ENCODE results near the gene KRT9. TPM values are rescaled to one million over a fixed set of nuclear protein-coding genes. Genes with fewer than 3 reads are reported as not detected.

KRT9 gene
- total RNA-seq, 4 donors from 2014 or later: not detected

DNA sequence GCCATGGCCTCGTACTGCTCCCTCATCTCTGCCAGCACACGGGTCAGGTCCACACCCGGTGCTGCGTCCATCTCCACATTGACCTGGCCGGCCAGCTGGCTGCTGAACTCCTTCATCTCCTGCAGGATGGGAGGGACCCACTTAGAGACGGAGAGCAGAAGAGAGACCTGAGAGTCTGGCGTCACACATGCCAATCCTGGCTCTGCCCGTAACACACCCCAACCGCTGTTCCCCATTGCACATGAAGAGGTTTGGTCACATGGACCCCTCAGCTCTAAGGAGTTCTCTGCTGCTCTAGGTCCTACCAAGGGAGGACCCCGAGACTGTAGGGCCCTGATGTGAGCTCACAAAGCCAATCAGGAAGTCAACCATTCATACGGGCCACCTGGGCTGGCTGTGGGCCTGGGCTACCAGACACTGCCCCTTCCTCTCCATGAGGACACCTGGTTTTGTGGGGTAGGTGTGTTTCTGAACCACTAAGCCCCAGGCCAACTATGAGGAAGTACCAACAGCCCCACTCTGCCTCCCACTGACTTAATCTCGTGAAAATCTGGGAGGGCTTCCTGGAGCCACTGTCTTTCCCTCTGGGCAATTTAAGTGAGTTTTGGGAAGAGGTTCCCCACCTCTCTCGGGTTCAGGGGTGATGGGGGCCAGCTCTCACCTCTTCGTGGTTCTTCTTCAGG lies 55.6 kb downstream of the KRT9 start:
- no peak for DNase-seq (ENCODE audit: low spot score)
- TF ChIP-seq, protein P1, sequence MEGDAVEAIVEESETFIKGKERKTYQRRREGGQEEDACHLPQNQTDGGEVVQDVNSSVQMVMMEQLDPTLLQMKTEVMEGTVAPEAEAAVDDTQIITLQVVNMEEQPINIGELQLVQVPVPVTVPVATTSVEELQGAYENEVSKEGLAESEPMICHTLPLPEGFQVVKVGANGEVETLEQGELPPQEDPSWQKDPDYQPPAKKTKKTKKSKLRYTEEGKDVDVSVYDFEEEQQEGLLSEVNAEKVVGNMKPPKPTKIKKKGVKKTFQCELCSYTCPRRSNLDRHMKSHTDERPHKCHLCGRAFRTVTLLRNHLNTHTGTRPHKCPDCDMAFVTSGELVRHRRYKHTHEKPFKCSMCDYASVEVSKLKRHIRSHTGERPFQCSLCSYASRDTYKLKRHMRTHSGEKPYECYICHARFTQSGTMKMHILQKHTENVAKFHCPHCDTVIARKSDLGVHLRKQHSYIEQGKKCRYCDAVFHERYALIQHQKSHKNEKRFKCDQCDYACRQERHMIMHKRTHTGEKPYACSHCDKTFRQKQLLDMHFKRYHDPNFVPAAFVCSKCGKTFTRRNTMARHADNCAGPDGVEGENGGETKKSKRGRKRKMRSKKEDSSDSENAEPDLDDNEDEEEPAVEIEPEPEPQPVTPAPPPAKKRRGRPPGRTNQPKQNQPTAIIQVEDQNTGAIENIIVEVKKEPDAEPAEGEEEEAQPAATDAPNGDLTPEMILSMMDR (IDR thresholded peaks at IDR 0.05): no peak
- no peak for ATAC-seq (ENCODE audit: low FRiP score)

Other genes starting within 250 kb of the KRT9 start
- gene KRT33A, start 221.2 kb downstream of the KRT9 start, total RNA-seq: not detected
- not detected for gene KRT33B, start 202.2 kb downstream of the KRT9 start, total RNA-seq
- gene KRT34, start 189.8 kb downstream of the KRT9 start, total RNA-seq: not detected
- gene KRT31, start 174.5 kb downstream of the KRT9 start, total RNA-seq: not detected
- gene KRT37, start 147.5 kb downstream of the KRT9 start, total RNA-seq: not detected
- not detected for gene KRT38, start 131.1 kb downstream of the KRT9 start, total RNA-seq
- gene KRT32, start 104.7 kb downstream of the KRT9 start, total RNA-seq: not detected
- not detected for gene KRT35, start 90.9 kb downstream of the KRT9 start, total RNA-seq
- not detected for gene KRT36, start 82.1 kb downstream of the KRT9 start, total RNA-seq
- gene KRT13, start 66.4 kb downstream of the KRT9 start, total RNA-seq: under 1 TPM in 1 of 4 donors, not detected in 3; 0.65 TPM
- 1 to 10 TPM in 2 of 4 donors, under 1 TPM in 1, not detected in 1; 0.31 to 2.5 (median 1.8) TPM for gene KRT15, start 53.2 kb downstream of the KRT9 start, total RNA-seq
- 100 to 1,000 TPM in 2 of 4 donors, 10 to 100 TPM in 2; 22.1 to 838 (median 270) TPM for gene KRT19, start 43.8 kb downstream of the KRT9 start, total RNA-seq
- gene KRT14, start 14.8 kb upstream of the KRT9 start, total RNA-seq: 1 to 10 TPM in 2 of 4 donors, under 1 TPM in 1, not detected in 1; 0.56 to 4.0 (median 3.0) TPM
- 100 to 1,000 TPM in 1 of 4 donors, 1 to 10 TPM in 2, under 1 TPM in 1; 0.84 to 158 (median 7.6) TPM for gene KRT16, start 40.7 kb upstream of the KRT9 start, total RNA-seq
- gene KRT17, start 52.5 kb upstream of the KRT9 start, total RNA-seq: under 1 TPM in 1 of 4 donors, not detected in 3; 0.56 TPM
- gene EIF1, start 116.8 kb upstream of the KRT9 start, total RNA-seq: 100 to 1,000 TPM; 444 to 832 (median 685) TPM
- not detected for gene GAST, start 140.3 kb upstream of the KRT9 start, total RNA-seq
- 1 to 10 TPM in 1 of 4 donors, under 1 TPM in 1, not detected in 2; 0.47 to 1.1 TPM for gene HAP1, start 162.6 kb upstream of the KRT9 start, total RNA-seq
- gene JUP, start 214.7 kb upstream of the KRT9 start, total RNA-seq: 10 to 100 TPM; 34.8 to 84.5 (median 39.0) TPM
- gene P3H4, start 239.9 kb upstream of the KRT9 start, total RNA-seq: 10 to 100 TPM in 2 of 4 donors, 1 to 10 TPM in 2; 6.6 to 15.6 (median 10.0) TPM
- 10 to 100 TPM; 30.5 to 53.1 (median 42.3) TPM for gene FKBP10, start 240.9 kb upstream of the KRT9 start, total RNA-seq